Chondrocyte (in vitro differentiated cells): ENCODE data around the gene PHLDA2. TPM values are rescaled to one million over a fixed set of nuclear protein-coding genes. Genes with fewer than 3 reads are reported as not detected.

ENCODE experiments used
- DNase-seq: peaks from one replicate; pipeline ENCODE4 v3.0.0; 2021; ENCODE audit warnings: mixed read lengths, low spot score
- H3K27ac Mint-ChIP-seq: one replicate; pipeline ENCODE4 v1.8.0; 2021; ENCODE audit warnings: mild to moderate bottlenecking, moderate library complexity, mixed read lengths; ENCODE audit not compliant: unreplicated experiment
- H3K27me3 Mint-ChIP-seq: 2 replicates; pipeline ENCODE4 v1.8.0; 2021; ENCODE audit warnings: low read depth, mixed read lengths
- H3K36me3 Mint-ChIP-seq: 2 replicates; pipeline ENCODE4 v1.8.0; 2021; ENCODE audit warnings: low read depth, mixed read lengths
- H3K4me1 Mint-ChIP-seq: 2 replicates; pipeline ENCODE4 v1.8.0; 2021; ENCODE audit warnings: low read depth, mild to moderate bottlenecking, mixed read lengths
- H3K4me3 Mint-ChIP-seq: one replicate; pipeline ENCODE4 v1.8.0; 2021; ENCODE audit warnings: mild to moderate bottlenecking, moderate library complexity, mixed read lengths; ENCODE audit not compliant: unreplicated experiment
- H3K9me3 Mint-ChIP-seq: 2 replicates; pipeline ENCODE4 v1.8.0; 2021; ENCODE audit warnings: low read depth, mixed read lengths
- total RNA-seq: library from RNA; stranded (reverse); gene quantifications from 3 replicates; pipeline ENCODE4 v1.2.1, GENCODE V29; 2021
- TF ChIP-seq, protein P1 (sequence below): fragments of 200-600 bp; sonication (generic); IDR thresholded peaks from 2 replicates; pipeline ENCODE4 v1.5.0; 2021; ENCODE audit warnings: antibody characterized with exemption, mild to moderate bottlenecking, moderate library complexity

PHLDA2 gene
- total RNA-seq, 1 donor from 2014 or later = 64.4 TPM

GRCh38 chr11:2919837-2920236 lies 9.4 kb downstream of the PHLDA2 start:
- H3K27me3 Mint-ChIP-seq = no peaks in the 10 kb centered on the region
- no peak for DNase-seq
- H3K4me3 Mint-ChIP-seq = no peak overlapping the region
- TF ChIP-seq, protein P1, sequence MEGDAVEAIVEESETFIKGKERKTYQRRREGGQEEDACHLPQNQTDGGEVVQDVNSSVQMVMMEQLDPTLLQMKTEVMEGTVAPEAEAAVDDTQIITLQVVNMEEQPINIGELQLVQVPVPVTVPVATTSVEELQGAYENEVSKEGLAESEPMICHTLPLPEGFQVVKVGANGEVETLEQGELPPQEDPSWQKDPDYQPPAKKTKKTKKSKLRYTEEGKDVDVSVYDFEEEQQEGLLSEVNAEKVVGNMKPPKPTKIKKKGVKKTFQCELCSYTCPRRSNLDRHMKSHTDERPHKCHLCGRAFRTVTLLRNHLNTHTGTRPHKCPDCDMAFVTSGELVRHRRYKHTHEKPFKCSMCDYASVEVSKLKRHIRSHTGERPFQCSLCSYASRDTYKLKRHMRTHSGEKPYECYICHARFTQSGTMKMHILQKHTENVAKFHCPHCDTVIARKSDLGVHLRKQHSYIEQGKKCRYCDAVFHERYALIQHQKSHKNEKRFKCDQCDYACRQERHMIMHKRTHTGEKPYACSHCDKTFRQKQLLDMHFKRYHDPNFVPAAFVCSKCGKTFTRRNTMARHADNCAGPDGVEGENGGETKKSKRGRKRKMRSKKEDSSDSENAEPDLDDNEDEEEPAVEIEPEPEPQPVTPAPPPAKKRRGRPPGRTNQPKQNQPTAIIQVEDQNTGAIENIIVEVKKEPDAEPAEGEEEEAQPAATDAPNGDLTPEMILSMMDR = no peak
- H3K9me3 Mint-ChIP-seq = no peaks in the 10 kb centered on the region
- no peak overlapping the region for H3K27ac Mint-ChIP-seq
- H3K4me1 Mint-ChIP-seq = peaks cover 6% of the 10 kb centered on the region
- H3K36me3 Mint-ChIP-seq = no peaks in the 10 kb centered on the region

- Mint-ChIP-seq H3K36me3 (no peaks in the 10 kb centered on the region), H3K27me3 (no peaks in the 10 kb centered on the region), H3K4me3 (no peak overlapping the region), H3K27ac (no peak overlapping the region), H3K4me1 (peaks cover 7% of the 10 kb centered on the region), H3K9me3 (no peaks in the 10 kb centered on the region)
- TF ChIP-seq, protein P1 = no peak
- no peak for DNase-seq
Measured at GRCh38 chr11:2919188-2919587, 10.0 kb downstream of the PHLDA2 start.

GRCh38 chr11:2917842-2918490 lies 11.3 kb downstream of the PHLDA2 start:
- DNase-seq = no peak
- H3K4me3 Mint-ChIP-seq = no peak overlapping the region
- no peaks in the 10 kb centered on the region for H3K27me3 Mint-ChIP-seq
- H3K4me1 Mint-ChIP-seq = peaks cover 19% of the 10 kb centered on the region
- no peak overlapping the region for H3K27ac Mint-ChIP-seq
- H3K9me3 Mint-ChIP-seq = no peaks in the 10 kb centered on the region
- no peaks in the 10 kb centered on the region for H3K36me3 Mint-ChIP-seq
- TF ChIP-seq, protein P1 = no peak

- no peak for DNase-seq
- Mint-ChIP-seq H3K4me3 (no peak overlapping the region), H3K27me3 (no peaks in the 10 kb centered on the region), H3K27ac (no peak overlapping the region), H3K9me3 (no peaks in the 10 kb centered on the region), H3K36me3 (no peaks in the 10 kb centered on the region), H3K4me1 (peaks cover 25% of the 10 kb centered on the region)
- TF ChIP-seq, protein P1 = no peak
Measured at GRCh38 chr11:2916892-2917645, 12.2 kb downstream of the PHLDA2 start.

DNA sequence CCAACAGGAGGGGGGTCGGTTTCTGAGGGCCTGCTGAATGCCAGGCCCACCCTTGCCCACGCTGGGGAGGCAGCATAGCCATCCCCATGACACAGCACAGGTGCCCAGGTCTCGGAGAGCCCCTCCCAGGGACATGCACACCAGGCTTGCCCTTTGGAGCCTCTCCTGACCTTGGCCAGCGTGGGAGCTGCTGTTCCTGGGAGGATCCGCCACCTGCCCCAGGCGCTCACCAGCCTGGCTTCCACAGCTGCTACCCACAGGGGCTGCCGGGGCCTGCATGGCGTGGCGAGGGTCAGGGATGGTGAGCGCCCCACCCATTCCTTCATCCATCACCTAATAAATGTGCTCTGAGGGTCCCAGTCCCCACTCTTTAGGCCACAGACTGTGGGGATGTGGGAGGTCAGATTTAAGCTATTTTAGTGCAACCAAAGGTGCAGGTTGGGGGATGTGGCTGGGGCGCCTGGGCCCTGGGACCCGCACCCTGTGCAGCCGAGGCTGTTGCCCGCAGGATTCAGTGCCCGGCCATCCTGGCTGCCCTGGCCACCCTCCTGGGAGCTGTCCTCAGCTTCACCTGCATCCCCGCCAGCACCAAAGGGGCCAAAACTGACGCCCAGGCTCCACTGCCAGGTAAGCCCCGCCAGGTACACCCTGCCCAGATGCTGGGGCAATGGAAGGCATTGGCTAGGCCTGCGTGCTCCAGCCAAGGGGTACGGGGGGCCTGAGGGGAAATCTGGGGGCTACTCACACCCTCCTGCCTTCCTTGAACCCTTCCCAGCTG lies 12.9 kb downstream of the PHLDA2 start:
- peaks cover 29% of the 10 kb centered on the region for H3K4me1 Mint-ChIP-seq
- no peak overlapping the region for H3K4me3 Mint-ChIP-seq
- TF ChIP-seq, protein P1 = no peak
- no peaks in the 10 kb centered on the region for H3K9me3 Mint-ChIP-seq
- H3K27ac Mint-ChIP-seq = no peak overlapping the region
- no peak for DNase-seq
- no peaks in the 10 kb centered on the region for H3K27me3 Mint-ChIP-seq
- H3K36me3 Mint-ChIP-seq = no peaks in the 10 kb centered on the region
